K562 (cell line): Measurements from ENCODE around the gene NFYC. TPM values are rescaled to one million over a fixed set of nuclear protein-coding genes. Genes with fewer than 3 reads are reported as not detected.

ENCODE experiments used
- EP400 ChIP-seq: fragments of 450-650 bp; IDR thresholded peaks from 2 replicates; pipeline ENCODE4 v1.6.1; 2017; ENCODE audit warnings: antibody characterized with exemption, mild to moderate bottlenecking, moderate library complexity
- ERF ChIP-seq: fragments of 450-650 bp; formaldehyde crosslinking; IDR thresholded peaks from 2 replicates; pipeline ENCODE4 v1.4.0; 2020; ENCODE audit warnings: mild to moderate bottlenecking, mixed read lengths
- GABPA ChIP-seq: fragments of 200-800 bp; sonication (Bioruptor generic); conservative IDR thresholded peaks from 2 replicates; pipeline ENCODE4 v1.6.1; 2016; ENCODE audit warnings: low read depth, missing genetic modification characterization, missing compliant biosample characterization
- GTF2E2 ChIP-seq: fragments of 200-800 bp; sonication (Bioruptor generic); IDR thresholded peaks from 2 replicates; pipeline ENCODE4 v1.6.1; 2016; ENCODE audit warnings: missing genetic modification characterization, missing compliant biosample characterization
- IRF9 ChIP-seq: fragments of 450-650 bp; IDR thresholded peaks from 2 replicates; pipeline ENCODE4 v1.6.1; 2016; ENCODE audit warnings: missing biosample characterization, missing genetic modification characterization
- JUN ChIP-seq, 2 experiments: sonication (generic) in 1 of 2; formaldehyde crosslinking in 1 of 2; IDR thresholded peaks; 2 replicates each; pipeline versions ENCODE4 v1.6.1 to v1.8.0; 2012 to 2022; ENCODE audit warnings: borderline replicate concordance in 2 of 2, mild to moderate bottlenecking in 2 of 2, improper control_type of control experiment in 1 of 2, low read depth in 1 of 2, low read length in 1 of 2, missing genetic modification reagents in 1 of 2
- L3MBTL2 ChIP-seq: fragments of 450-650 bp; IDR thresholded peaks from 2 replicates; pipeline ENCODE4 v1.6.1; 2016; ENCODE audit warnings: mild to moderate bottlenecking, moderate library complexity
- MAFK ChIP-seq: IDR thresholded peaks from 2 replicates; pipeline ENCODE4 v1.6.1; 2011; ENCODE audit warnings: low read length, improper control_type of control experiment
- NCOR1 ChIP-seq: fragments of 450-650 bp; IDR thresholded peaks from 2 replicates; pipeline ENCODE4 v1.6.1; 2016; ENCODE audit warnings: mild to moderate bottlenecking, moderate library complexity
- PHB2 ChIP-seq: fragments of 450-650 bp; IDR thresholded peaks from 2 replicates; pipeline ENCODE4 v1.6.1; 2017; ENCODE audit warnings: low read depth
- POU5F1 ChIP-seq: fragments of 150-350 bp; IDR thresholded peaks from 2 replicates; pipeline ENCODE4 v1.6.1; 2014; ENCODE audit warnings: borderline replicate concordance, low read length, low read depth, mild to moderate bottlenecking; ENCODE audit not compliant: partially characterized antibody
- PRPF4 ChIP-seq: fragments of 200-400 bp; formaldehyde crosslinking; IDR thresholded peaks from one replicate; pipeline ENCODE4 v1.6.1; 2017; ENCODE audit warnings: low read length, low read depth, mild to moderate bottlenecking; ENCODE audit not compliant: insufficient read depth, poor library complexity, severe bottlenecking
- RHOXF2B ChIP-seq: fragments of 250-450 bp; sonication (Bioruptor Pico); conservative IDR thresholded peaks from 2 replicates; pipeline ENCODE4 v1.5.1; 2021
- TOE1 ChIP-seq, 2 experiments: fragments of 450-650 bp in 1 of 2; sonication (generic) in 1 of 2; formaldehyde crosslinking in 1 of 2; IDR thresholded peaks; 2 replicates each; pipeline versions ENCODE4 v1.7.1 to v1.8.0; 2016 to 2022; ENCODE audit warnings: borderline replicate concordance in 2 of 2, mild to moderate bottlenecking in 2 of 2, antibody characterized with exemption in 1 of 2, inconsistent platforms in 1 of 2, low read depth in 1 of 2, missing genetic modification reagents in 1 of 2, moderate library complexity in 1 of 2
- ZNF12 ChIP-seq: sonication (generic); formaldehyde crosslinking; IDR thresholded peaks from 2 replicates; pipeline ENCODE4 v1.4.0; 2020; ENCODE audit warnings: mild to moderate bottlenecking, missing genetic modification reagents
- ZNF76 ChIP-seq: fragments of 250-450 bp; sonication (Bioruptor Pico); IDR thresholded peaks from 2 replicates; pipeline ENCODE4 v1.4.0; 2020; ENCODE audit warnings: mild to moderate bottlenecking, moderate library complexity, borderline replicate concordance
- polyA plus RNA-seq, 8 experiments: library from polyadenylated mRNA; depleted of rRNA in 4 of 8; stranded (reverse) in 5 of 8; unstranded in 3 of 8; fragments of >200 nt; fragmentation: Nextera tagmentation in 2 of 8; fragmentation: Illumina TruSeq in 1 of 8; extraction: Ambion mirVana in 2 of 8; extraction: Trizol in 1 of 8; gene quantifications; 2 replicates each; pipeline versions ENCODE4 v1.2.1 to v1.2.3, GENCODE V29; 2011 to 2014; ENCODE audit warnings: inconsistent platforms in 1 of 8, missing spikeins in 1 of 8
- total RNA-seq, 7 experiments: library from RNA; depleted of rRNA in 6 of 7; stranded (reverse); fragments of >200 nt in 6 of 7; fragmentation: Illumina TruSeq in 2 of 7; extraction: Trizol in 2 of 7; gene quantifications; 2 replicates each; pipeline versions ENCODE4 v1.2.1 to v1.2.3, GENCODE V29; 2011 to 2021; ENCODE audit warnings: low replicate concordance in 1 of 7
- TF ChIP-seq, protein P1 (sequence below): fragments of 450-650 bp; formaldehyde crosslinking; IDR thresholded peaks from 2 replicates; pipeline ENCODE4 v1.4.0; 2020; ENCODE audit warnings: mild to moderate bottlenecking, mixed read lengths
- TF ChIP-seq, protein P2 (sequence below), 2 experiments: fragments of 250-450 bp in 1 of 2; fragments of 450-650 bp in 1 of 2; sonication (Bioruptor Pico) in 1 of 2; IDR thresholded peaks; 2 replicates each; pipeline versions ENCODE4 v1.6.1 to v1.8.0; 2016 to 2021; ENCODE audit warnings: mild to moderate bottlenecking in 2 of 2, moderate library complexity in 2 of 2, missing compliant biosample characterization in 1 of 2, missing genetic modification characterization in 1 of 2
- TF ChIP-seq, protein P3 (sequence below): fragments of 250-450 bp; sonication (Bioruptor Pico); IDR thresholded peaks from 2 replicates; pipeline ENCODE4 v1.5.0; 2021; ENCODE audit warnings: mild to moderate bottlenecking, borderline replicate concordance

NFYC gene
- total and polyA plus RNA-seq, 9 of the 15 experiments (the other 6 are each of a cell fraction or from before 2014, with no cell fraction given): 4.8 to 59.8 (median 41.1) TPM

- 0 out of 2 replicates have a peak, but pooled peaks have one; percentile 88 for TF ChIP-seq ZNF76 (CRISPR knock-in tag)
- peak; percentile 79 for TF ChIP-seq NCOR1
- TF ChIP-seq, protein P1, sequence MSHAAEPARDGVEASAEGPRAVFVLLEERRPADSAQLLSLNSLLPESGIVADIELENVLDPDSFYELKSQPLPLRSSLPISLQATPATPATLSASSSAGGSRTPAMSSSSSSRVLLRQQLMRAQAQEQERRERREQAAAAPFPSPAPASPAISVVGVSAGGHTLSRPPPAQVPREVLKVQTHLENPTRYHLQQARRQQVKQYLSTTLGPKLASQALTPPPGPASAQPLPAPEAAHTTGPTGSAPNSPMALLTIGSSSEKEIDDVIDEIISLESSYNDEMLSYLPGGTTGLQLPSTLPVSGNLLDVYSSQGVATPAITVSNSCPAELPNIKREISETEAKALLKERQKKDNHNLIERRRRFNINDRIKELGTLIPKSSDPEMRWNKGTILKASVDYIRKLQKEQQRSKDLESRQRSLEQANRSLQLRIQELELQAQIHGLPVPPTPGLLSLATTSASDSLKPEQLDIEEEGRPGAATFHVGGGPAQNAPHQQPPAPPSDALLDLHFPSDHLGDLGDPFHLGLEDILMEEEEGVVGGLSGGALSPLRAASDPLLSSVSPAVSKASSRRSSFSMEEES (CRISPR knock-in tag): no peak
- TF ChIP-seq TOE1 (IDR thresholded peaks at IDR 0.05; ENCODE audit: borderline replicate concordance): peak; percentile 77; the same call in 1 of the 2 replicates
- TF ChIP-seq TOE1 (CRISPR knock-in tag; IDR thresholded peaks at IDR 0.05; ENCODE audit: borderline replicate concordance, low read depth): no peak; the same call in 1 of the 2 replicates
- no peak; the same call in 1 of the 2 replicates for TF ChIP-seq IRF9 (tag)
- 0 out of 2 replicates have a peak, but pooled peaks have one; percentile 38 for TF ChIP-seq JUN (IDR thresholded peaks at IDR 0.05; ENCODE audit: borderline replicate concordance, low read depth, low read length)
- peak; percentile 85; the same call in 1 of the 2 replicates for TF ChIP-seq JUN (CRISPR knock-in tag; IDR thresholded peaks at IDR 0.05; ENCODE audit: borderline replicate concordance)
- peak; percentile 95 for TF ChIP-seq ERF (CRISPR knock-in tag)
- TF ChIP-seq GABPA: peak; percentile 76
- TF ChIP-seq PRPF4: peak; percentile 94
- TF ChIP-seq MAFK: no peak
- no peak for TF ChIP-seq RHOXF2B (CRISPR knock-in tag)
- TF ChIP-seq L3MBTL2: peak; percentile 97
- TF ChIP-seq, protein P2, sequence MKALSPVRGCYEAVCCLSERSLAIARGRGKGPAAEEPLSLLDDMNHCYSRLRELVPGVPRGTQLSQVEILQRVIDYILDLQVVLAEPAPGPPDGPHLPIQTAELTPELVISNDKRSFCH (CRISPR knock-in tag; IDR thresholded peaks at IDR 0.05): no peak
- TF ChIP-seq, protein P2 (tag; IDR thresholded peaks at IDR 0.05): peak; percentile 95
- TF ChIP-seq, protein P3, sequence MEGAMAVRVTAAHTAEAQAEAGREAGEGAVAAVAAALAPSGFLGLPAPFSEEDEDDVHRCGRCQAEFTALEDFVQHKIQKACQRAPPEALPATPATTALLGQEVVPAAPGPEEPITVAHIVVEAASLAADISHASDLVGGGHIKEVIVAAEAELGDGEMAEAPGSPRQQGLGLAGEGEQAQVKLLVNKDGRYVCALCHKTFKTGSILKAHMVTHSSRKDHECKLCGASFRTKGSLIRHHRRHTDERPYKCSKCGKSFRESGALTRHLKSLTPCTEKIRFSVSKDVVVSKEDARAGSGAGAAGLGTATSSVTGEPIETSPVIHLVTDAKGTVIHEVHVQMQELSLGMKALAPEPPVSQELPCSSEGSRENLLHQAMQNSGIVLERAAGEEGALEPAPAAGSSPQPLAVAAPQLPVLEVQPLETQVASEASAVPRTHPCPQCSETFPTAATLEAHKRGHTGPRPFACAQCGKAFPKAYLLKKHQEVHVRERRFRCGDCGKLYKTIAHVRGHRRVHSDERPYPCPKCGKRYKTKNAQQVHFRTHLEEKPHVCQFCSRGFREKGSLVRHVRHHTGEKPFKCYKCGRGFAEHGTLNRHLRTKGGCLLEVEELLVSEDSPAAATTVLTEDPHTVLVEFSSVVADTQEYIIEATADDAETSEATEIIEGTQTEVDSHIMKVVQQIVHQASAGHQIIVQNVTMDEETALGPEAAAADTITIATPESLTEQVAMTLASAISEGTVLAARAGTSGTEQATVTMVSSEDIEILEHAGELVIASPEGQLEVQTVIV (CRISPR knock-in tag): no peak; the same call in 1 of the 2 replicates
- TF ChIP-seq PHB2: peak; percentile 21; the same call in 1 of the 2 replicates
- peak; percentile 70; the same call in 1 of the 2 replicates for TF ChIP-seq ZNF12 (CRISPR knock-in tag)
- peak; percentile 100 for TF ChIP-seq EP400
- peak; percentile 98 for TF ChIP-seq GTF2E2
- TF ChIP-seq POU5F1: no peak
Observed at GRCh38 chr1:40691538-40692428, at the start of gene NFYC (continued).
